ENCODE measurements around the gene INSR. TPM values are rescaled to one million over a fixed set of nuclear protein-coding genes. Genes with fewer than 3 reads are reported as not detected.
"Not testable (repeated sequence)": the region's sequence is repeated elsewhere in the genome, so short reads cannot be mapped to it uniquely, and the experiment has no call there.

The INSR gene
- total RNA-seq, 1 experiment from 2014 or later = 10.7 TPM

DNA sequence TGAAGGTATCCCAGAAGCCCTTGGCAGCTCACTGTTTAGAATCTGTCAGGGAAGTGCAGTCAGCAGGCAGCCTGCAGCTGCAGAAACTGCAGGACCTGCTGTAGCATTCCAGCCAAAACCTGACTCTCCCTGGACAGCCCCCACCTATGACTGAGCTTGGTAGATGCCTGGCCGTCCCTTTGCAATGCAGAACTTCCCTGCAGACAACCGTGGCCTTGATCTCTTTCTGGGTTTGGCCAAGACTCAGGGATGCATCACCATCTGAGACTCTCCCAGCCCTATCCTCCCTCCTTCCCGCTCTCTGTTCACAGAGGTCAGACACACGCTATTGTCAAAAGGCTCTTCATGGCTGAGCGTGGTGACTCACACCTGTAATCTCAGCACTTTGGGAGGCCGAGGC lies 125.3 kb downstream of the INSR start:
- in situ Hi-C loops (cut with HindIII; ENCODE audit: low sequenced_read_pairs) = no loop called here
- DNase-seq (ENCODE audit: low spot score) = no peak

DNA sequence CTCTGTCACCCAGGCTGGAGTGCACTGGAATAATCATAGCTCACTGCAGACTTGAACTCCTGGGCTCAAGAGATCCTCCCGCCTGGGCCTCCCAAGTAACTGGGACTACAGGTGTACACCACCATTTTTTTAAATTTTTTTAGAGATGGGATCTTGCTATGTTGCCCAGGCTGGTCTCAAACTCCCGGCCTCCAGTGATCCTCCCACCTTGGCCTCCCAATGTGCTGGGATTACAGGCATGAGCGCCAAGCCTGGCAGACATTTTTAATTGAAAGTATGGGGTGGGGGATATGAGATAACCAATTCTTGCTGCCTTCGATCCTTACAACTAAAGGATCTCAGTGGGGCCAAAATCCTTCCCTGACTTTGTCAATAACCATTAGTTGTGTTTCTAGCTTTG lies 132.9 kb downstream of the INSR start:
- no peak for DNase-seq (ENCODE audit: low spot score)
- in situ Hi-C loops (cut with HindIII; ENCODE audit: low sequenced_read_pairs) = no loop called here

GRCh38 chr19:7159105-7159933 lies 134.9 kb downstream of the INSR start:
- in situ Hi-C loops (cut with HindIII; ENCODE audit: low sequenced_read_pairs) = loop anchor here (10.0 kb wide), 1 partner anchor 175 kb away; no protein-coding TSS in a partner anchor
- DNase-seq (ENCODE audit: low spot score) = peak; percentile 91

DNA sequence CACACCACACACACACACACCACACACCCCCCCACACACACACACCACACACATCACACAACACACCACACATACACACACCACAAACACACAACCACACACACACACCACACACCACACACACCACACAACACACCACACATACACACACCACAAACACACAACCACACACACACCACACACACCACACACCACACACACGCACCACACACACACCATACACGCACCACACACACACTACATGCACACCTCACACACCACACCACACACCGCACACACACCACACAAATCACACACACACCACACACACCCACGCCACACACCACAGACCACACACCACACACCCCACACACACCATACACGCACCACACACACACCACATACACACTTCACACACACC lies 141.2 kb downstream of the INSR start:
- DNase-seq (ENCODE audit: low spot score) = no peak
- in situ Hi-C loops (cut with HindIII; ENCODE audit: low sequenced_read_pairs) = loop anchor here (10.0 kb wide), 1 partner anchor 182 kb away; no protein-coding TSS in a partner anchor

- in situ Hi-C loops (cut with HindIII; ENCODE audit: low sequenced_read_pairs) = loop anchor here (10.0 kb wide), 1 partner anchor 182 kb away; no protein-coding TSS in a partner anchor
- no peak for DNase-seq (ENCODE audit: low spot score)
These were observed 141.6 kb downstream of the INSR start for GRCh38 chr19:7152568-7152967.

- DNase-seq (ENCODE audit: low spot score) = no peak
- in situ Hi-C loops (cut with HindIII; ENCODE audit: low sequenced_read_pairs) = loop anchor here (10.0 kb wide), 1 partner anchor 185 kb away; no protein-coding TSS in a partner anchor
These were observed 144.1 kb downstream of the INSR start for GRCh38 chr19:7149956-7150705.

- in situ Hi-C loops (cut with HindIII; ENCODE audit: low sequenced_read_pairs) = not testable (repeated sequence)
These were observed 147.0 kb downstream of the INSR start for GRCh38 chr19:7147119-7147675.

GRCh38 chr19:7146086-7146485 lies 148.1 kb downstream of the INSR start:
- DNase-seq (ENCODE audit: low spot score); in situ Hi-C loops (cut with HindIII; ENCODE audit: low sequenced_read_pairs): not testable (repeated sequence)

More at GRCh38 chr19:7147119-7147675, 147.0 kb downstream of the INSR start:
- DNase-seq (ENCODE audit: low spot score) = not testable (repeated sequence)

GRCh38 chr19:7145494-7145893 lies 148.7 kb downstream of the INSR start:
- no peak for DNase-seq (ENCODE audit: low spot score)
- in situ Hi-C loops (cut with HindIII; ENCODE audit: low sequenced_read_pairs) = no loop called here

DNA sequence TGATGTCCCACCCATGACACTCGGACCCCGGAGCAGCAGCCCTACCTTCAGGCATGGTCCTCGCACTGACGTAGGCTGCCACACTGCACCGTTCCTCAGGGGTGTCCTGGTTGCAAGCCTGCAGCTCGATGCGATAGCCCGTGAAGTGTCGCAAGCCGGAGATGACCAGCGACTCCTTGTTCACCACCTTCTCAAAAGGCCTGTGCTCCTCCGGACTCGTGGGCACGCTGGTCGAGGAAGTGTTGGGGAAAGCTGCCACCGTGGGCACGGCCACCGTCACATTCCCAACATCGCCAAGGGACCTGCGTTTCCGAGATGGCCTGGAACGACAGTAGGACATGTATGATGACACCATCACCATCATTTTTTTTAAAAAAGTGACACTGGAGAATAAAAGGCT lies 151.4 kb downstream of the INSR start:
- no peak for DNase-seq (ENCODE audit: low spot score)
- in situ Hi-C loops (cut with HindIII; ENCODE audit: low sequenced_read_pairs) = no loop called here

GRCh38 chr19:7140137-7140536 lies 154.1 kb downstream of the INSR start:
- no peak for DNase-seq (ENCODE audit: low spot score)
- in situ Hi-C loops (cut with HindIII; ENCODE audit: low sequenced_read_pairs) = no loop called here

GRCh38 chr19:7139095-7139494 lies 155.1 kb downstream of the INSR start:
- in situ Hi-C loops (cut with HindIII; ENCODE audit: low sequenced_read_pairs) = no loop called here
- DNase-seq (ENCODE audit: low spot score) = no peak

DNA sequence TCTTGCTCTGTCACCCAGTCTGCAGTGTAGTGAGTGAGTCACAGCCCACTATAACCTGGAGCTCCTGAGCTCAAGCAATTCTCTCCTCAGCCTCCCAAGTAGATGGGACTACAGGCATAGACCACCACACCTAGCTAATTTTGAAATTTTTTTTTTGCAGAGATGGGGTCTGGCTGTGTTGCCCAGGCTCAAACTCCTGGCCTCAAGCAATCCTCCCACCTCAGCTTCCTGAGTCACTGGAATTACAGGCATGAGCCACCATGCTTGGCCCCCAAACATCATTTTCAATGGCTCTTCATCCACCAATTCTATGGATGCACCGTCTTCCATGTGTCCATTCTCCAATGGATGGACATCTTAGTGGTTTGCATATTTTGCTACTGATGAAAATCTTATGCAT lies 155.8 kb downstream of the INSR start:
- in situ Hi-C loops (cut with HindIII; ENCODE audit: low sequenced_read_pairs) = no loop called here

DNA sequence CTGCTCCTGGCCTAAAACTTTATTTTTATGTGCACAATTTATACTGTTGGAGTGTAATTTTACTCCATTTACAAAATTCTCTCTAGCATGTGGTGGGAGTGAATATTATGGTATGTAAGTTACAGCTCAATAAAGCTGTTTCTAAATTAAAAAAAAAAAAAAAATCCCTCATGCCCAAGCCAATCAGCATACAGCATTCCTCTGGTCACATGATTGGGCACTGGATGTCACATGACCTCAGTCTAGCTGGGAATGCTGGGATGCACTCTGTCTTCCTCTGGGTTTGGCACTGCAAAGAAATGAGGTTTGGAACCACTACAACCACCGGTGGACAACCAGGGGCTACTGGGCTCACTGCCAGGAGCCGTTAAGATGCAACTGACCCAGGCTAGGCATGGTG lies 157.1 kb downstream of the INSR start:
- DNase-seq (ENCODE audit: low spot score) = no peak
- in situ Hi-C loops (cut with HindIII; ENCODE audit: low sequenced_read_pairs) = no loop called here

More for the DNA sequence above, 155.8 kb downstream of the INSR start:
- no peak for DNase-seq (ENCODE audit: low spot score)

- in situ Hi-C loops (cut with HindIII; ENCODE audit: low sequenced_read_pairs) = no loop called here
- DNase-seq (ENCODE audit: low spot score) = no peak
These were observed 162.2 kb downstream of the INSR start for GRCh38 chr19:7132054-7132453.

DNA sequence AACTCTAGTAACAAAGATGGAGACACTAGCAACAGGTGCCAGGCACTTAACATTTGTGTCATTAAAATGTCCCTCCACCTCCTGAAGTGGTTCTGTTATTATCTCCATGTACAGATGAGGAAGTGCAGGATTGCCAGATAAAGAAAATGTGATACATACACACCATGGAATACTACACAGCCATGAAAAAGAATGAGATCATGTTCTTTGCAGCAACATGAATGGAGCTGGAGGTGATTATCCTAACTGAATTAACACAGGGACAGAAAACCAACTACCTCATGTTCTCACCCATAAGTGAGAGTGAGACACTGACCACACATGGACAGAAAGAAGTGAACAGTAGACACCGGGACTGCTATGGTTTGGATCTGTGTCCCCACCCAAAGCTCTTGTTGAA lies 164.2 kb downstream of the INSR start:
- in situ Hi-C loops (cut with HindIII; ENCODE audit: low sequenced_read_pairs) = no loop called here
- no peak for DNase-seq (ENCODE audit: low spot score)

DNA sequence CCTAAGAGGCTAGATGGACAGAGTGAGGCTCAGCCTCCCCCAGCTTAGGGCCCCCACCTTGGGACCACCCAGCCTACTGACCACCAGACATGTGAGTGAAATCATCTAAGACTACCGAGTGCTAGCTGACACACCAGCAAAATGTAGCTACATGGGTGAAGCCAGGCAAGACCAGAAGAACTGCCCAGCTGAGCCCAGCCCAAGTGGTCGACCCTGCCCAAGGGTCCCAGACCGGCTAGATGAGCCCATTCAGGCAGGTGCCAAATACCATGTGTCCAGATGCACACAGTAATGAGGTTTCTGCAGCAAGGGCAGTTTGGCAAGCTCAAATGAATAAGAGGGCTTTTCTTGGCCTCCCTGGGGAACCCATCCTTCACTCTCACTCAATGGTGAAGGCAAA lies 168.1 kb downstream of the INSR start:
- no peak for DNase-seq (ENCODE audit: low spot score)
- in situ Hi-C loops (cut with HindIII; ENCODE audit: low sequenced_read_pairs) = no loop called here

- in situ Hi-C loops (cut with HindIII; ENCODE audit: low sequenced_read_pairs) = no loop called here
- no peak for DNase-seq (ENCODE audit: low spot score)
These were observed 169.0 kb downstream of the INSR start for GRCh38 chr19:7125221-7125620.

DNA sequence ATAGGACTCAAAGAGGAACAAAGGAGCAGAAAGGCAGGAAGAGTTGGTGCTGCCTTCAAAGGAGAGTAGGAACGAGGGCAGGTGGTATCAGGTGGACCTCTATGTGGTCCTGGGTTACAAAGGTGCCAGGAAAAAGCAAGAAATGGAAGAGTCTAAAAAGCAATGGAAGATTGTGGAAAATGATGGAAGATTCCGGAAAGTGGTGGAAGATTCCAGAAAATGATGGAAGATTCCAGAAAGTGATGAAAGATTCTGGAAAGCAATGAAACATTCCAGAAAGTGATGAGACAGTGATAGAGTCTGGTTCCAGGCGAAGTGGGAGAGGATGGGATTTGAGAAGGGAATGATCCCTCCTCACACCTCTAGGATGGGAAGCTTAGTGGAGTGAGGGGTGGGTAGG lies 169.4 kb downstream of the INSR start:
- in situ Hi-C loops (cut with HindIII; ENCODE audit: low sequenced_read_pairs) = no loop called here
- DNase-seq (ENCODE audit: low spot score) = no peak

- in situ Hi-C loops (cut with HindIII; ENCODE audit: low sequenced_read_pairs) = no loop called here
- DNase-seq (ENCODE audit: low spot score) = no peak
These were observed 171.5 kb downstream of the INSR start for GRCh38 chr19:7122701-7123100.

All from G401 (cell line).